ENCODE measurements around the gene ITPR3. TPM values are rescaled to one million over a fixed set of nuclear protein-coding genes. Genes with fewer than 3 reads are reported as not detected.
A peak's percentile ranks its signal among the peaks of the same experiment; 100 is the strongest.

The ITPR3 gene
- total and polyA plus RNA-seq, 10 donors = 9.9 to 95.6 (median 62.1) TPM

- no peaks in the 10 kb centered on the region for H3K27me3 ChIP-seq (replicated peaks in 1 of 7)
- intact Hi-C loops (cut with DNase I; ENCODE audit: low total_unique reads) = loop anchor here (5.0 kb wide), 1 partner anchor 116 kb away; no protein-coding TSS in a partner anchor
- peak overlapping the region in 2 of 8 donors; percentile 2 to 48 for H3K4me3 ChIP-seq
- WGBS, 5 donors = 68 to 81% (median 73%) methylated on average over 9 of the region's 9 CpGs
- H3K9me3 ChIP-seq = no peaks in the 10 kb centered on the region
- TF ChIP-seq POLR2A (IDR thresholded peaks at IDR 0.05) (no peak), POLR2AphosphoS5 (IDR thresholded peaks at IDR 0.05) (no peak)
- TF ChIP-seq, protein P1, sequence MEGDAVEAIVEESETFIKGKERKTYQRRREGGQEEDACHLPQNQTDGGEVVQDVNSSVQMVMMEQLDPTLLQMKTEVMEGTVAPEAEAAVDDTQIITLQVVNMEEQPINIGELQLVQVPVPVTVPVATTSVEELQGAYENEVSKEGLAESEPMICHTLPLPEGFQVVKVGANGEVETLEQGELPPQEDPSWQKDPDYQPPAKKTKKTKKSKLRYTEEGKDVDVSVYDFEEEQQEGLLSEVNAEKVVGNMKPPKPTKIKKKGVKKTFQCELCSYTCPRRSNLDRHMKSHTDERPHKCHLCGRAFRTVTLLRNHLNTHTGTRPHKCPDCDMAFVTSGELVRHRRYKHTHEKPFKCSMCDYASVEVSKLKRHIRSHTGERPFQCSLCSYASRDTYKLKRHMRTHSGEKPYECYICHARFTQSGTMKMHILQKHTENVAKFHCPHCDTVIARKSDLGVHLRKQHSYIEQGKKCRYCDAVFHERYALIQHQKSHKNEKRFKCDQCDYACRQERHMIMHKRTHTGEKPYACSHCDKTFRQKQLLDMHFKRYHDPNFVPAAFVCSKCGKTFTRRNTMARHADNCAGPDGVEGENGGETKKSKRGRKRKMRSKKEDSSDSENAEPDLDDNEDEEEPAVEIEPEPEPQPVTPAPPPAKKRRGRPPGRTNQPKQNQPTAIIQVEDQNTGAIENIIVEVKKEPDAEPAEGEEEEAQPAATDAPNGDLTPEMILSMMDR (IDR thresholded peaks at IDR 0.05 in 8 of 11, conservative IDR thresholded peaks at IDR 0.05 in 3 of 11) = no peak
- peak overlapping the region in 7 of 8 donors; percentile 33 to 78 (median 70) for H3K27ac ChIP-seq
- no peaks in the 10 kb centered on the region for H3K36me3 ChIP-seq
- DNase-seq = no peak
- peaks cover 21 to 61% (median 39%) of the 10 kb centered on the region in 6 donors for H3K4me1 ChIP-seq
Measured at GRCh38 chr6:33586108-33586640, 34.9 kb upstream of the ITPR3 start.

- 81 to 94% (median 87%) methylated on average over 8 of the region's 8 CpGs for WGBS, 5 donors
- H3K4me1 ChIP-seq = peaks cover 25 to 74% (median 51%) of the 10 kb centered on the region in 6 donors
- TF ChIP-seq POLR2A (IDR thresholded peaks at IDR 0.05) = no peak
- no peak for TF ChIP-seq POLR2AphosphoS5 (IDR thresholded peaks at IDR 0.05)
- TF ChIP-seq, protein P1 (IDR thresholded peaks at IDR 0.05 in 8 of 11, conservative IDR thresholded peaks at IDR 0.05 in 3 of 11) = no peak
- DNase-seq = no peak
- no peaks in the 10 kb centered on the region for H3K36me3 ChIP-seq
- H3K9me3 ChIP-seq = no peaks in the 10 kb centered on the region
- no peak overlapping the region for H3K4me3 ChIP-seq
- peak overlapping the region in 1 of 8 donors; percentile 82 for H3K27ac ChIP-seq
- intact Hi-C loops (cut with DNase I; ENCODE audit: low total_unique reads) = loop anchor here (5.0 kb wide), 1 partner anchor 115 kb away; no protein-coding TSS in a partner anchor
- H3K27me3 ChIP-seq (replicated peaks in 1 of 7) = no peaks in the 10 kb centered on the region
Measured at GRCh38 chr6:33587529-33587928, 33.6 kb upstream of the ITPR3 start.

DNA sequence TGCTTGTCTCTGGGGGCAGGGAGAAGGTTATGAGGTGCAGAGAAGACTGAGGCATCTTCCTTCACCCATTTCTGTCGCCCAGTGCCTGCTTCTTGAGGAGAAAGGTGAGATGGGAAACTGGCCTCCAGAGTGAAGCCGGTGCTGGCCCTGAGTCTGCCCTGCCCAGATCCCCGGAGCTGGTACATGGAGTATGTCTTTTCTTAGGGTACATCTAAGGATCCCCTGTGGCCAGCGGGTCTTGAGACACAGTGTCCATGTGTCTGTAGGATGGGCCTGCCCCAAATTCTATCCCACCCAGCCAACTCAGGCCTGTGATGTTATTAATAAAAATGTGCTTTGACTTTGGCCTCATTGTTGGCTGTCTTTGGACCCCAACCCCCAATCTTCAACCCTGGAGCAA, 32.2 kb upstream of the ITPR3 start:
- Histone ChIP-seq H3K9me3 (no peaks in the 10 kb centered on the region), H3K36me3 (no peaks in the 10 kb centered on the region), H3K27me3 (replicated peaks in 1 of 7) (peaks cover 0 to 8% (median 0%) of the 10 kb centered on the region in 7 donors), H3K27ac (peak overlapping the region in 7 of 8 donors; percentile 51 to 89 (median 82)), H3K4me1 (peaks cover 32 to 88% (median 64%) of the 10 kb centered on the region in 6 donors), H3K4me3 (no peak overlapping the region)
- DNase-seq = no peak
- intact Hi-C loops (cut with DNase I; ENCODE audit: low total_unique reads) = loop anchor here (5.0 kb wide), 1 partner anchor 113 kb away; no protein-coding TSS in a partner anchor
- TF ChIP-seq, protein P1 (IDR thresholded peaks at IDR 0.05 in 8 of 11, conservative IDR thresholded peaks at IDR 0.05 in 3 of 11) = no peak
- TF ChIP-seq POLR2AphosphoS5 (IDR thresholded peaks at IDR 0.05) = no peak
- TF ChIP-seq POLR2A (IDR thresholded peaks at IDR 0.05) = no peak
- 89 to 100% (median 93%) methylated on average over 1 to 4 of the region's 4 CpGs for WGBS, 5 donors

GRCh38 chr6:33589392-33589730, 31.8 kb upstream of the ITPR3 start:
- Histone ChIP-seq H3K4me3 (no peak overlapping the region), H3K27ac (peak overlapping the region; percentile 36 to 89 (median 82)), H3K27me3 (replicated peaks in 1 of 7) (peaks cover 0 to 8% (median 0%) of the 10 kb centered on the region in 7 donors), H3K36me3 (no peaks in the 10 kb centered on the region), H3K4me1 (peaks cover 32 to 89% (median 64%) of the 10 kb centered on the region in 6 donors), H3K9me3 (no peaks in the 10 kb centered on the region)
- TF ChIP-seq, protein P1 (IDR thresholded peaks at IDR 0.05 in 8 of 11, conservative IDR thresholded peaks at IDR 0.05 in 3 of 11) = no peak
- TF ChIP-seq POLR2A (IDR thresholded peaks at IDR 0.05) = no peak
- TF ChIP-seq POLR2AphosphoS5 (IDR thresholded peaks at IDR 0.05) = peak; percentile 40 to 68 (median 56)
- intact Hi-C loops (cut with DNase I; ENCODE audit: low total_unique reads) = loop anchor here (5.0 kb wide), 1 partner anchor 113 kb away; no protein-coding TSS in a partner anchor
- DNase-seq = no peak
- 61 to 79% (median 69%) methylated on average over 2 to 4 of the region's 4 CpGs for WGBS, 5 donors

All from spleen (tissue), 11 donors.